GM21619 (cell line): Measurements from ENCODE around the gene ASIC3.
"Not testable (repeated sequence)": the region's sequence is repeated elsewhere in the genome, so short reads cannot be mapped to it uniquely, and the experiment has no call there.

Source experiments
- ATAC-seq: cut with Tn5 transposase; IDR thresholded peaks from one replicate; pipeline ENCODE4 v1.9.1; 2021; ENCODE audit not compliant: unreplicated experiment

ASIC3 gene

GRCh38 chr7:151047976-151048815 lies at the start of gene ASIC3:
Gene ASIC3 (plus strand): TSS chr7:151048531. CDS start chr7:151048886, 355 bp downstream.
- ATAC-seq = no peak

GRCh38 chr7:150999001-150999400 lies 49.3 kb upstream of the ASIC3 start:
- no peak for ATAC-seq

GRCh38 chr7:150999497-151000230 lies 48.7 kb upstream of the ASIC3 start:
- ATAC-seq = no peak

DNA sequence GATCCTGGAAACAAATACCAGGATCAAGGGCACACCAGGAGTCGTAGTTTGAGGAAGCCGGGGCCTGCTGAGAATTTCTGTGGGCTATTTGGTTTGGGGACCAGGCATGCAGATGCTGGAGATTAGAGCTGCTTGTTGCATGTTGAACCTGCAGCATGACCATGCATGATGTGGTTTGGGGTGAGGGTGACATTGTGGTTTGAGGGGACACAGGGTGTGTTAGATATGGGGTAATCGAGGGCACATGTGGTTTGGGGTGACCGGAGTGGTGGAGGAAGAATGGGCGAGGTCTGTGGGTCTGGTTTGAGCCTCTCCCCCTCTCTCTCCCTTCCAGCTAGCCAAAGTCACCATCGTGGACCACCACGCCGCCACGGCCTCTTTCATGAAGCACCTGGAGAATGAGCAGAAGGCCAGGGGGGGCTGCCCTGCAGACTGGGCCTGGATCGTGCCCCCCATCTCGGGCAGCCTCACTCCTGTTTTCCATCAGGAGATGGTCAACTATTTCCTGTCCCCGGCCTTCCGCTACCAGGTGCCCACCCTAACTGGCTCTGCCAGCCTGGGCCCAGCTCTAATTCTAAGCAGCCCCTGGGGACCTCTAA lies 47.3 kb upstream of the ASIC3 start:
- ATAC-seq = no peak

GRCh38 chr7:151001546-151001945 lies 46.8 kb upstream of the ASIC3 start:
- ATAC-seq = no peak

GRCh38 chr7:151003572-151003971 lies 44.8 kb upstream of the ASIC3 start:
- no peak for ATAC-seq

GRCh38 chr7:151005566-151005965 lies 42.8 kb upstream of the ASIC3 start:
- ATAC-seq = no peak

DNA sequence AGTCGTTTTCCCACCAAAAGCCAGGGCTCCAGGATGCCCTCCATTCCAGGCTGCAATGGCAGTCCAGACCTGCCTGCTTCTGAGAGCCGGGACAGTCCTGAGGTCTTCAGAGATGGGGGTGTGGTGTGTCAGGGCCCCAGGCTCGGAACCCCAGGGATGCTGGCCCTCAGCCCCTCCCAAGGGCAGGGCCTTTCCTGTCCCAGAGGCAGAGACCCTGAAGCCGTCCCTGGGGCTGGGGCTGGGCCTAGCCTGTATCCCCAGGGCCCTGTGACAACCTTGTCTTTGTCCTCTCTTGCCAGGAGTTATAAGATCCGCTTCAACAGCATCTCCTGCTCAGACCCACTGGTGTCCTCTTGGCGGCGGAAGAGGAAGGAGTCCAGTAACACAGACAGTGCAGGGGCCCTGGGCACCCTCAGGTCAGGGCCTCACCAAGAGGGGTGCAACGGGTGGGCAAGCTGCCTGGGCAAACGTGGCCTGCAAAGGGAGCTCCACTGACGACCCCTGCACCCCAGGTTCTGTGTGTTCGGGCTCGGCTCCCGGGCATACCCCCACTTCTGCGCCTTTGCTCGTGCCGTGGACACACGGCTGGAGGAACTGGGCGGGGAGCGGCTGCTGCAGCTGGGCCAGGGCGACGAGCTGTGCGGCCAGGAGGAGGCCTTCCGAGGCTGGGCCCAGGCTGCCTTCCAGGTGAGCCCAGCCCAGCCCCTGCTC lies 41.6 kb upstream of the ASIC3 start:
- ATAC-seq = no peak

DNA sequence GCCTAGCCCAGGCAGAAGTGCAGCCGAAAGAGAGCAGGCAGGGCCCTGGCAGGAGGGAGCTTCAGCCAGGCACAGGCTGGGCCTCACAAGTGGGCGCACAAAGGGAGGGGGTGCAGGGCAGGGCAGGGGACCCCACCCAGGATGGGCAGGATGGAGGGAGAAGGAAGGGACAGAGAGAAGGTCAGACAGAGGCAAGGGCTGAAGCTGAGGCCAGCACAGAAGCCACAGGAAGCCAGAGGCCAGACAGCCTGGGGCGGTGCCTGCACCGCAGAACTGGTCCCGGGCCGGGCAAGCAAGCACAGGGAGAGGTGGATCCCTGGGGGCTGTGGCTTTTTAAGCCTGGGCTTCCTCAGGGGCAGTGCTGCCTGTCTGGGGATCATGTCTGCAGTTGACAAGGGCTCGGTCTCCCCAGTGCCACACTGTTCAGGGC lies 40.8 kb upstream of the ASIC3 start:
- no peak for ATAC-seq

GRCh38 chr7:151008143-151008510 lies 40.2 kb upstream of the ASIC3 start:
- ATAC-seq = no peak

GRCh38 chr7:151008511-151009323 lies 39.6 kb upstream of the ASIC3 start:
- ATAC-seq = peak; percentile 65

- ATAC-seq = no peak
These were observed 38.8 kb upstream of the ASIC3 start for GRCh38 chr7:151009327-151010036.

- ATAC-seq = no peak
These were observed 38.4 kb upstream of the ASIC3 start for GRCh38 chr7:151010037-151010306.

DNA sequence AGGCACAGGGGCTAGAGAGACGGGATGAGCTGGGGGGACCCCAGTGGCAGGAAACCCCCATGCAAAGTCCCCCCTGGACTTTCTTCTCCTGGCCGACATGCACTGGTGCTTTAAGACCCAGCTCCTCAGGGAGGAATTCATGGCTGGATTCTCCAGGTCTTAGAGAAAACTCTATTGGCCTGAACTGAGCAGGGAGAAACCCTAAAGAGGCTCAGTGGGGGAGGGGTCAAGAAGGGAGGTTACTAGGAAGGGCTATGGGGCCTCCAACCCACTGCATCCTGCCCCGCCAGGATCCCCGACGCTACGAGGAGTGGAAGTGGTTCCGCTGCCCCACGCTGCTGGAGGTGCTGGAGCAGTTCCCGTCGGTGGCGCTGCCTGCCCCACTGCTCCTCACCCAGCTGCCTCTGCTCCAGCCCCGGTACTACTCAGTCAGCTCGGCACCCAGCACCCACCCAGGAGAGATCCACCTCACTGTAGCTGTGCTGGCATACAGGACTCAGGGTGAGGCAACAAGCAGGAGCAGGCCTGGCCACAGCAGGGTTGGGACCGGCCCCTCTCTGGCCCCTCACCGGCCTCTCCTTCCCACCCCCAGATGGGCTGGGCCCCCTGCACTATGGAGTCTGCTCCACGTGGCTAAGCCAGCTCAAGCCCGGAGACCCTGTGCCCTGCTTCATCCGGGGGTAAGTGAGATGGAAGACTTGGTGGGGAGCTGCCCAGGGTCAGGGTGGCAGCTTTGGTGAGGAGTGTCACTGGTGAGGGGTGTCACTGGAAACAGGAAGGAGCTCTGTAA lies 37.8 kb upstream of the ASIC3 start:
- no peak for ATAC-seq

GRCh38 chr7:151011097-151011409 lies 37.3 kb upstream of the ASIC3 start:
- no peak for ATAC-seq

GRCh38 chr7:151011616-151012015 lies 36.7 kb upstream of the ASIC3 start:
- not testable (repeated sequence) for ATAC-seq

- ATAC-seq = no peak
These were observed 36.2 kb upstream of the ASIC3 start for GRCh38 chr7:151012031-151012692.

GRCh38 chr7:151012911-151013347 lies 35.4 kb upstream of the ASIC3 start:
- ATAC-seq = no peak

GRCh38 chr7:151013356-151013732 lies 35.0 kb upstream of the ASIC3 start:
- ATAC-seq = no peak
